Right atrium auricular region (tissue), 2 donors: ENCODE results near the gene LYSET. TPM values are rescaled to one million over a fixed set of nuclear protein-coding genes. Genes with fewer than 3 reads are reported as not detected.
A peak's percentile ranks its signal among the peaks of the same experiment; 100 is the strongest.

Source experiments
- DNase-seq: peaks from one replicate; pipeline ENCODE4 v3.0.0-alpha.2; 2019; ENCODE audit warnings: low spot score
- H3K27ac ChIP-seq, 2 donors: fragments of 200-600 bp; sonication (generic); 1 replicate in 1 of 2; 2 replicates in 1 of 2; pipeline ENCODE4 v1.5.1; 2016 to 2019
- H3K27me3 ChIP-seq, 2 donors: fragments of 200-600 bp; sonication (generic); one replicate each; pipeline versions ENCODE4 v1.5.1 to v1.6.0; 2017 to 2019
- H3K36me3 ChIP-seq: fragments of 200-600 bp; sonication (generic); one replicate; pipeline ENCODE4 v1.5.1; 2016
- H3K4me1 ChIP-seq, 2 donors: fragments of 200-600 bp; sonication (generic); one replicate each; pipeline versions ENCODE4 v1.5.1 to v1.6.0; 2017 to 2019
- H3K4me3 ChIP-seq, 2 donors: fragments of 200-600 bp; sonication (generic); 1 replicate in 1 of 2; 2 replicates in 1 of 2; pipeline ENCODE4 v1.5.1; 2017 to 2019; ENCODE audit warnings: mild to moderate bottlenecking in 1 of 2, moderate library complexity in 1 of 2
- H3K9me3 ChIP-seq, 2 donors: fragments of 200-600 bp; sonication (generic); one replicate each; pipeline ENCODE4 v1.5.1; 2019
- total RNA-seq, 2 donors: library from RNA; depleted of rRNA; stranded (reverse); fragments of >200 nt; gene quantifications; one replicate each; pipeline ENCODE4 v1.1.0, GENCODE V29; 2016
- TF ChIP-seq, protein P1 (sequence below), 2 donors: fragments of 200-600 bp; sonication (generic); IDR thresholded peaks; one replicate each; pipeline ENCODE4 v1.5.1; 2019; ENCODE audit warnings: antibody characterized with exemption in 2 of 2

The LYSET gene
- total RNA-seq, 2 donors from 2014 or later: 8.3 to 10.0 TPM

DNA sequence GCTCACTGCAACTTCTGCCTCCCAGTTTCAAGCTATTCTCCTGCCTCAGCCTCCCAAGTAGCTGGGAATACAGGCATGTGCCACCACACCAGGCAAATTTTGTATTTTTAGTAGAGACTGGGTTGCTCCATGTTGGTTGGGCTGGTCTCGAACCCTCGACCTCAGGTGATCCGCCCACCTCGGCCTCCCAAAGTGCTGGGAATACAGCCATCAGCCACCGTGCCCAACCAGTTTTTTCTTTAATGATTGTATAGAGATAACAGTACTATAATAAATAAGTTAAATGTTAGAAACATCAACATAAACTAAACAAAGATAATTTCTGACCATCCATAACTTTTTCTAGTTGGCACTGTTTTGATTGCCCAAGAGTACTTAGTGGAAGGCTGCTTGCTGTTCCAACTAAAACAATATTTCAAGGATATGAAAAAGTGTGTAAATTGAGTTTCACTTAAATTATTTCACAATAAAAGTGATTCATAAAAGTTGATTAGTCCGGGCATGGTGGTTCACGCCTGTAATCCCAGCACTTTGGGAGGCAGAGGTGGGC, 16.1 kb downstream of the LYSET start:
- Histone ChIP-seq H3K4me1 (peaks cover 0 to 14% of the 10 kb centered on the region in 2 donors), H3K36me3 (no peaks in the 10 kb centered on the region), H3K27me3 (no peaks in the 10 kb centered on the region), H3K27ac (no peak overlapping the region), H3K9me3 (no peaks in the 10 kb centered on the region), H3K4me3 (no peak overlapping the region)
- TF ChIP-seq, protein P1, sequence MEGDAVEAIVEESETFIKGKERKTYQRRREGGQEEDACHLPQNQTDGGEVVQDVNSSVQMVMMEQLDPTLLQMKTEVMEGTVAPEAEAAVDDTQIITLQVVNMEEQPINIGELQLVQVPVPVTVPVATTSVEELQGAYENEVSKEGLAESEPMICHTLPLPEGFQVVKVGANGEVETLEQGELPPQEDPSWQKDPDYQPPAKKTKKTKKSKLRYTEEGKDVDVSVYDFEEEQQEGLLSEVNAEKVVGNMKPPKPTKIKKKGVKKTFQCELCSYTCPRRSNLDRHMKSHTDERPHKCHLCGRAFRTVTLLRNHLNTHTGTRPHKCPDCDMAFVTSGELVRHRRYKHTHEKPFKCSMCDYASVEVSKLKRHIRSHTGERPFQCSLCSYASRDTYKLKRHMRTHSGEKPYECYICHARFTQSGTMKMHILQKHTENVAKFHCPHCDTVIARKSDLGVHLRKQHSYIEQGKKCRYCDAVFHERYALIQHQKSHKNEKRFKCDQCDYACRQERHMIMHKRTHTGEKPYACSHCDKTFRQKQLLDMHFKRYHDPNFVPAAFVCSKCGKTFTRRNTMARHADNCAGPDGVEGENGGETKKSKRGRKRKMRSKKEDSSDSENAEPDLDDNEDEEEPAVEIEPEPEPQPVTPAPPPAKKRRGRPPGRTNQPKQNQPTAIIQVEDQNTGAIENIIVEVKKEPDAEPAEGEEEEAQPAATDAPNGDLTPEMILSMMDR (IDR thresholded peaks at IDR 0.05): no peak
- no peak for DNase-seq

DNA sequence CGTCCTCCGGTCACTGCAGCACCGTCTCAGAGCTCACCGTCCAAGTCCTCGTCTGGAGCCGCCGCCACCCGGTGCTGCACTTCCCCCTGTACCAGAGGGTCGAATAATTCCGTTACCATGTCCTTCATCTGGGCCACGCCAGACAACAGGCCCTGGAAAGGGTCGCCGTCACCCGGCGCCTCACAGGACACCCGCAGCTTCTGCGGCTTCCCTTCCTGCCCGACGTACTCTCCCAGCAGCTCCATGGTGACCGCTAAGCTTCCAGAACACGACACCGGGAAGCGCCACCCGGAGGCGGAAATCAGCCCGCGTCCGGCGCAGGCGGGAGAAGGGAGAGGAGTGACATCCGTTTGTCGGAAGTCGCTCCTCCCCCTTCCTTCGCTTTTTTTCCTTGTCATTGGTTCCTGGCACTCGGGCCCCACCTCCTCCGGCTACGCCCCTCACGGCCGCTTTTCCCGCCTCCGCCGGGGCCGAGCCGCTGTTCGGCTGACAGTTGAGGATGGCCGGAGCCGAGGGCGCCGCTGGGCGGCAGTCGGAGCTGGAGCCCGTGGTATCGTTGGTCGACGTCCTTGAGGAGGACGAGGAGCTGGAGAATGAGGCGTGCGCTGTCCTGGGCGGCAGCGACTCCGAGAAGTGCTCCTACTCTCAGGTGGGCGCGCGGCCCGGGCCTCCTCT, 21.8 kb downstream of the LYSET start, which contains the start of the genes GON7 and UBR7:
Gene GON7 (minus strand): TSS at position 273 of the 675 bp plus-strand sequence. CDS start 28 bp downstream, at position 245.
Gene UBR7 (plus strand): TSS at position 464 of the 675 bp plus-strand sequence. CDS start 36 bp downstream, at position 500.
- TF ChIP-seq, protein P1 (IDR thresholded peaks at IDR 0.05): no peak
- Histone ChIP-seq H3K4me1 (peaks cover 0 to 40% of the 10 kb centered on the region in 2 donors), H3K27ac (peak within 1 kb of the TSS; percentile 86), H3K27me3 (no peaks in the 10 kb centered on the region), H3K9me3 (no peaks in the 10 kb centered on the region), H3K36me3 (peaks cover 14% of the 10 kb centered on the region), H3K4me3 (peak within 1 kb of the TSS; percentile 85 to 89)
- DNase-seq: peak; percentile 94

DNA sequence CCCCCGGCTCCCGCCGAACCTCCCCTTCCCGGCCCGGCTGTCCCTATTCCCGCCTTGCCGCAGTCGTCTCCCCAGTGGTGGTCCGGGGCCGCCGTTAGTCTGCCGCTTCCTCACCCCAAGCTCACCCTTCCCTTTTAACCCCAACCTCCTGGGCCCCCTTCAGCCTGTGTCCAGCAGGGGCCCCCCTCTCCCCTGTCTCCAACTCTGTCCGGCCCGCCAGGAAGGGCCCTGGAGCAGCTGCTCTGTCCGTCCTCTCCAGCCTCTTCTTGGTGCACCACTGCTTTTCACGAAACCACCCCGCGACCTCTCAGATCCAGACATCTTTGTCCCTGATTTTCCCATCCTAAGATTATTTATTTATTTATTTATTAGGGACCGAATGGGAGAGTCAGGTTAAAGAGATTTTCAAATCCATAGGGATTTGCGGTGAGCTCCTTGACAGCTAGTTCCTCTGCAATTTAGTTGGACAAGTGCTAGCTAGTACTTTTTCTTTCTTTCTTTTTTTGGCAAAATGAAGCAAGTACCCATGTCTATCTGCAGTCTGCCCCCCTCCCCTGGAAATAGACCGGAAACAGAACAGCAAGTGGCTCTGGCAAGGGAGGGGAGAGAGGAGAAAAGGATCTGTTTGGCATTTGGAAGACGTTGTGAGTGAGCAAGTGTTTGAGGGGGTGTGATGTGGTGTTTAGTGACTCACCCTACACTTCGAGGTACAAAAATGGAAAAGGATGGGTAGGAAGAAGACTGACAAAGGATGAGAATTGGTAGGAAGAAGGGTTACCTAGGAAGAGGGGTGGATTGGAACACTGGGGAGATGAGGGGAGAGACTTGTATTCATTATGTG, 22.6 kb downstream of the LYSET start:
- Histone ChIP-seq H3K27me3 (no peaks in the 10 kb centered on the region), H3K9me3 (no peaks in the 10 kb centered on the region), H3K36me3 (peaks cover 22% of the 10 kb centered on the region), H3K4me3 (peak overlapping the region; percentile 85 to 89), H3K4me1 (peaks cover 0 to 40% of the 10 kb centered on the region in 2 donors), H3K27ac (peak overlapping the region; percentile 86)
- no peak for DNase-seq
- TF ChIP-seq, protein P1 (IDR thresholded peaks at IDR 0.05): peak in 1 of 2 donors; percentile 60

DNA sequence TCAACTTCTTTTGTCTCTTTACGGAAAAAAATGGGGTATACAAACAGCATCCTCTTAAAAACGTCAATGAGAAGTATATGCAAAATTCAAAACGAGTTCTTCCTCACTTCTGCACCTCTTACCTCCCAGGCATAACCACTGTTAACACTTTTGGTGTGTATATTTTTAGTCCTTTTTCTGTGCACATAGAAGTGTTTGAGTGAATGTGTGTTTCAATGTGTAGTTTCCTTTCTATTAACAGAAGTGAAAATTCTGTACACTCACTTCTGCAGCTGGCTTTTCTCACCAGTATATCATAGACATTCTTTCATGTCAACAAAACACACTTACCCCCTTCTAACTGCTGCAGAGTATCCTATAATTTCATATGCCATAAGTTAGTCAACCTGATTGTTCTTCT, 27.3 kb downstream of the LYSET start:
- Histone ChIP-seq H3K4me1 (peaks cover 0 to 23% of the 10 kb centered on the region in 2 donors), H3K27ac (no peak overlapping the region), H3K9me3 (no peaks in the 10 kb centered on the region), H3K4me3 (no peak overlapping the region), H3K27me3 (no peaks in the 10 kb centered on the region), H3K36me3 (peaks cover 67% of the 10 kb centered on the region)
- no peak for DNase-seq
- TF ChIP-seq, protein P1 (IDR thresholded peaks at IDR 0.05): no peak

DNA sequence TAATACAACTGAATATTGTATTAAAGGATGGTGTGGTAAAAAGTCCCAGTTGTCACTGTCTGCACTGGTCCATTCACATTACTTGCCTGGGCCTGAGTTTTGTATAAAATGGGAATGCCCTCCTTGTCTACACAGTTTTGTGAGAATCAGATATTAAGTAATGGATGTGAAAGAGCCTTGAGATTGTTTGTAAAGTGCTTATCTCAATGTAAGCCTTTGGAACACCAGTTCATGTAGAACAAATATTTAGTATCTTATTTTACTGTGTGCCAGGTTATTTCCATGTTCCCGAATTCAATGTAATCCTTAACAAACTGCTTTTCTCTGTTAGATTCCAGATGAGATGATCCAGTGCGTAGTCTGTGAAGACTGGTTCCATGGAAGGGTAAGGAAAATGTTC, 29.5 kb downstream of the LYSET start:
- Histone ChIP-seq H3K4me1 (peaks cover 0 to 4% of the 10 kb centered on the region in 2 donors), H3K27me3 (no peaks in the 10 kb centered on the region), H3K36me3 (peaks cover 75% of the 10 kb centered on the region), H3K9me3 (no peaks in the 10 kb centered on the region), H3K4me3 (no peak overlapping the region), H3K27ac (no peak overlapping the region)
- DNase-seq: no peak
- TF ChIP-seq, protein P1 (IDR thresholded peaks at IDR 0.05): no peak
